ENCODE data around the gene FYB2. TPM values are rescaled to one million over a fixed set of nuclear protein-coding genes. Genes with fewer than 3 reads are reported as not detected.
A peak's percentile ranks its signal among the peaks of the same experiment; 100 is the strongest.

Gene FYB2
- total RNA-seq, 2 experiments from 2014 or later = not detected

DNA sequence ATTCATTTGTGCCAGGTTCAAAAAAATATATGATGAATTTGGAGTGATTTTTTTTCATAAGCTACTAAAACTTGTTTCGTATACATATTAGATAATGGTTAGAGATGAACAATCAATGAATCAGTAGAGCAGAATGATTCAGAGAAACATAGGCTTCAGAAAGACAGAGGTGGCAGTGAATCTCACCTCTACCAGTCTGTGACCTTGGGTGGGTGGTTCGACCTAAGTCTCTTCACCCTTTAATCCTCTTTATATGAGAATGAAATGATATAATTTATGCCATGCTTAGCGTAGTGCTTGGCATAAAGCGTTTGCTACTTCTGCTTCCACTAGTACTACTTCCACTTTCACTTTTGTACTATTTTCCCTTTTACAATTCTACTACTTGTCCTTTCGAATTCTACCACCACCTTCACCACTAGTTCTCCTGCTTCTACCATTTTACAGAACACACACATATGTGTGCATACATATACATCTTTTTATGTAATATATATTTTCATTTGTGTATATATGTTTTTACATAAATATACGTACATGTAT, 45.1 kb downstream of the FYB2 start:
- Mint-ChIP-seq H3K4me1 (peaks cover 5% of the 10 kb centered on the region), H3K4me3 (peak overlapping the region; percentile 3), H3K27ac (no peak overlapping the region), H3K9me3 (ENCODE audit: low read depth) (peaks cover 2% of the 10 kb centered on the region), H3K27me3 (peaks cover 3% of the 10 kb centered on the region), H3K36me3 (no peaks in the 10 kb centered on the region)
- ATAC-seq (peak; percentile 20), DNase-seq (no peak)
- CTCF ChIA-PET = no interaction called here

DNA sequence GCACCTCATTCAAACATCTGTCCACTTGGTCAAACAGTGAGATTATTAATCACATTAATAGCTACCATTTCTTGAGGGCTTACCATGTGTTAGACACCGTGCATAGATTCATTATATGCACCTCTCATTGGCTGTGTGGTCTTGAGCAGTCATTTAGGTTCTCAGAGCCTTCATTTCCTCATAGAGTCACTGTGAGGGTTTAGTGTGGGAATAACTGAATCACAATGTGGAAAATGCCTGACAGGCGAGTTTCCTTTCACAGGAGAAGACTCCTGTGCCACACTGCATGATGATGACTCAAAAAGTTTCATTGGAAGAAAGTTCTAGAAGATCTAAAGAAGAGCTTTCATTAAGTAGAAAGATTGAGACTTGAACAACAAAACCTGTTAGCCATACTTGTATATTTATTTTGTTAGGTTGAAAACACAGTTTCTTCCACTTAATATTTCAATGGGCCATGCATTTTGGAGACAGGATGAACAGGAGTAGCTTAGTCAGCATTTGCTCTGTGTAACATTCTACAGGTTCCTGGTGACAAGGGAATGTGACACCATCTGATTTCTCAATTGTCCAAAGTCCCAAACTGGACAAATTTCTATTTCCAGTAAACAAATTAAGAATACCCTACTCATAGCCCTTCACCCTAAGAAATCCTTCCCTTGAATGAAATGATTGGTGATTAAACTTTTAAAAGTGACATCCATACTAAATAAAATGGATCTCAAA, 45.7 kb downstream of the FYB2 start:
- H3K36me3 Mint-ChIP-seq = no peaks in the 10 kb centered on the region
- H3K27ac Mint-ChIP-seq = no peak overlapping the region
- CTCF ChIA-PET = no interaction called here
- H3K9me3 Mint-ChIP-seq (ENCODE audit: low read depth) = peaks cover 2% of the 10 kb centered on the region
- peaks cover 3% of the 10 kb centered on the region for H3K27me3 Mint-ChIP-seq
- DNase-seq (no peak), ATAC-seq (no peak)
- peaks cover 5% of the 10 kb centered on the region for H3K4me1 Mint-ChIP-seq
- H3K4me3 Mint-ChIP-seq = no peak overlapping the region

DNA sequence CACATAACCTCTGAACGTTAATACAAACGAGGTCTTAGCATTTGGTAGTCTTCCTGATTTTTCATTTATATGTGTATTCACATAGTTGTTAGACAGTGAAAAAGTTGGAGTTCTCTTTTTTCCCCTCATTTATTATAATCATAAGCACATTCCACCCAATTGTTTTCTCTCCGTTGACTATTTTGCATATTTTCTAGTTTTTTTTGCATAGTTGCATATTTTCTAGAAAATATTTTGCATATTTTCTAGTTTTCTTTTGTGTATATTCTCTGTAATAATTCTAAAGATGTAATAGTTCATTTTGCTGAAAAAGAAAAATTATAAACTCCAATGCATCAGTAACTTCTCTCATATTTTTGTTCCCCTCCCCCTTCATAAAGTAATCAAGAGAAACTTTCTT, 47.5 kb downstream of the FYB2 start:
- H3K4me3 Mint-ChIP-seq = no peak overlapping the region
- H3K4me1 Mint-ChIP-seq = peaks cover 5% of the 10 kb centered on the region
- ATAC-seq (no peak), DNase-seq (no peak)
- no peaks in the 10 kb centered on the region for H3K36me3 Mint-ChIP-seq
- H3K27me3 Mint-ChIP-seq = peaks cover 3% of the 10 kb centered on the region
- peaks cover 2% of the 10 kb centered on the region for H3K9me3 Mint-ChIP-seq (ENCODE audit: low read depth)
- H3K27ac Mint-ChIP-seq = no peak overlapping the region
- CTCF ChIA-PET = no interaction called here

GRCh38 chr1:56758794-56759193, 60.4 kb downstream of the FYB2 start:
- Mint-ChIP-seq H3K4me3 (no peak overlapping the region), H3K27ac (no peak overlapping the region), H3K27me3 (peaks cover 2% of the 10 kb centered on the region), H3K9me3 (ENCODE audit: low read depth) (peaks cover 2% of the 10 kb centered on the region), H3K36me3 (no peaks in the 10 kb centered on the region), H3K4me1 (no peaks in the 10 kb centered on the region)
- DNase-seq = no peak
- CTCF ChIA-PET = no interaction called here
- ATAC-seq = no peak

- DNase-seq (no peak), ATAC-seq (no peak)
- H3K9me3 Mint-ChIP-seq (ENCODE audit: low read depth) = peaks cover 2% of the 10 kb centered on the region
- H3K27me3 Mint-ChIP-seq = peaks cover 2% of the 10 kb centered on the region
- no peaks in the 10 kb centered on the region for H3K36me3 Mint-ChIP-seq
- CTCF ChIA-PET = no interaction called here
- no peaks in the 10 kb centered on the region for H3K4me1 Mint-ChIP-seq
- H3K27ac Mint-ChIP-seq = no peak overlapping the region
- H3K4me3 Mint-ChIP-seq = no peak overlapping the region
Measured at GRCh38 chr1:56758135-56758534, 61.1 kb downstream of the FYB2 start.

GRCh38 chr1:56755911-56756310, 63.3 kb downstream of the FYB2 start:
- Mint-ChIP-seq H3K4me1 (no peaks in the 10 kb centered on the region), H3K9me3 (ENCODE audit: low read depth) (peaks cover 2% of the 10 kb centered on the region), H3K36me3 (no peaks in the 10 kb centered on the region), H3K27ac (no peak overlapping the region), H3K4me3 (no peak overlapping the region), H3K27me3 (peaks cover 2% of the 10 kb centered on the region)
- no peak for DNase-seq
- no peak for ATAC-seq
- CTCF ChIA-PET = no interaction called here

DNA sequence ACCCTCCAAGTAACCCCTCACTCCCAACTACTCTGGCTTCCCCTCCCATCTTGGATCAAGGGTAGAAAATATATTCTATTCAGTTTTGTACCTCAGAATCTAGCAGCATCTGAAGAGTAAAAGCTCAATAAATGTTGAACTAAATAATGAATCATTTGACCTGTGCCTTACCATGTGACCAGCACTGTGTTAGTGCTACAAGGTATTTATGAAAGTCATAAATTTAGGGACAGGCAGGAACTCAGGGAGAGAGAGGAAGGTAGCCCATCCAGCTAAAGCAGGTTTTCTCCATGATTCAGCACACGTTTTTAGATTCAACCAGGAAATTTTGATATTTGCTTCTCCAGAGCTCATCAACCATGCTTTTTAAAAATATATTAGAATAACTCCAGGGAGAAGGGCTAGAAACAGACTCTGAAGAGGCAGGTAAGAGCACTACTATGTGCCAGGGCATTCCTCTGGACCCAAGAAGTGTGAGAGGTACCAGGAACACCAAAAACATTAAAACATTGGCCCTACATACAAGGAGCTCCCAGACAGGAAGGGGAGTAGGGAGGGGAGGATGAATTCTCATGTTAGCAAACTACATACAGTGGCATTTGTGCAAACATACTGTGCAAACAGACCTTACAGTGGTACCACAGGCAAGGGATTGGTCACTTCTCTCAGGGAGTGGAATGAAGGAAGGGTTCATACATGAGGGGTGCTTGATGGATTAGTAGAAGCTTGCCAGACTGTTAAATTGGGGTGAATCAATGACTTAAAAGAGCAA, 64.3 kb downstream of the FYB2 start:
- Mint-ChIP-seq H3K27me3 (peaks cover 2% of the 10 kb centered on the region), H3K4me3 (no peak overlapping the region), H3K9me3 (ENCODE audit: low read depth) (peaks cover 2% of the 10 kb centered on the region), H3K4me1 (no peaks in the 10 kb centered on the region), H3K36me3 (no peaks in the 10 kb centered on the region), H3K27ac (no peak overlapping the region)
- CTCF ChIA-PET = no interaction called here
- DNase-seq (no peak), ATAC-seq (no peak)

- ATAC-seq (no peak), DNase-seq (no peak)
- Mint-ChIP-seq H3K27me3 (no peaks in the 10 kb centered on the region), H3K4me3 (no peak overlapping the region), H3K4me1 (no peaks in the 10 kb centered on the region), H3K9me3 (ENCODE audit: low read depth) (no peaks in the 10 kb centered on the region), H3K36me3 (no peaks in the 10 kb centered on the region), H3K27ac (no peak overlapping the region)
- CTCF ChIA-PET = no interaction called here
Measured at GRCh38 chr1:56745231-56745630, 74.0 kb downstream of the FYB2 start.

- no peaks in the 10 kb centered on the region for H3K36me3 Mint-ChIP-seq
- CTCF ChIA-PET = no interaction called here
- peaks cover 2% of the 10 kb centered on the region for H3K27me3 Mint-ChIP-seq
- DNase-seq = no peak
- no peak overlapping the region for H3K27ac Mint-ChIP-seq
- H3K9me3 Mint-ChIP-seq (ENCODE audit: low read depth) = no peaks in the 10 kb centered on the region
- no peak overlapping the region for H3K4me3 Mint-ChIP-seq
- ATAC-seq = no peak
- no peaks in the 10 kb centered on the region for H3K4me1 Mint-ChIP-seq
Measured at GRCh38 chr1:56728964-56729363, 90.2 kb downstream of the FYB2 start.

DNA sequence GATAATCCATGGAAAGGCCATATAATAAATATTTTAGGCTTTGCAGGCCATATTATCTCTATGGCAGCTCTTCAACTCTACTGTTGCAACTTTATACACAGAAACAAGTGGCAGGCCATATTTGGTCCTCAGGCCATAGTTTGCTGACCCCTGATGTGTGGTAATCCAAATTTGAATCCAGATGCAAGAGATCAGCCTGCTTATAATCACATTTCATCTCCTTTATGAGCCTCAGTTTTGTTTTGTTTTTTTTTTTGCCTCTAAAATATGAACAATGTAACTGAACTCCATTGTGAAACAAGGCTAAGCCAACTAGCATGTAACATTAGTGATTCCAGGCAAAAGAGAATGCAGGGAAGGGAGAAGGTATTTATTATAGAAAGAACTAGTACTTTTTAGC, 92.5 kb downstream of the FYB2 start:
- H3K4me3 Mint-ChIP-seq = no peak overlapping the region
- H3K9me3 Mint-ChIP-seq (ENCODE audit: low read depth) = no peaks in the 10 kb centered on the region
- no peak for DNase-seq
- H3K36me3 Mint-ChIP-seq = no peaks in the 10 kb centered on the region
- CTCF ChIA-PET = no interaction called here
- ATAC-seq = no peak
- no peak overlapping the region for H3K27ac Mint-ChIP-seq
- H3K27me3 Mint-ChIP-seq = no peaks in the 10 kb centered on the region
- no peaks in the 10 kb centered on the region for H3K4me1 Mint-ChIP-seq

DNA sequence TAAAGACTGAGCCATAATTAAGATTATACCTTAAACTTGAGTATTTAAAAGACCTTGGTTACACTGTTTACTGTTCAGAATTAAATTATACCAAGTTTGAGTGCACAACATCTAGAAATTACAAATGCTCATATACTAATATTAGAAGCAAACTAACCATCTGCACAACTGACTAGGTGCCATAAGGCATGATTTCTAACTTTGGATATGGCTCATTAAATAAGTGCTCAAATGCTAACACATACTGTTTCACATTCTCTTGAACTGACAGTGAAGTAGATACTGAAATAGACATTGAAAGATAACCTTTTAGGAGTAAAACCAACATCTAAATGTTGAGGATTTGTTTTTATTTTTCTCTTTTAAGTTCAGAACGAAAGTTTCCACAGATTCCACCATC, 100.0 kb downstream of the FYB2 start:
- Mint-ChIP-seq H3K4me1 (no peaks in the 10 kb centered on the region), H3K4me3 (no peak overlapping the region), H3K27ac (no peak overlapping the region), H3K36me3 (no peaks in the 10 kb centered on the region), H3K27me3 (no peaks in the 10 kb centered on the region), H3K9me3 (ENCODE audit: low read depth) (no peaks in the 10 kb centered on the region)
- ATAC-seq = no peak
- CTCF ChIA-PET = no interaction called here
- no peak for DNase-seq

DNA sequence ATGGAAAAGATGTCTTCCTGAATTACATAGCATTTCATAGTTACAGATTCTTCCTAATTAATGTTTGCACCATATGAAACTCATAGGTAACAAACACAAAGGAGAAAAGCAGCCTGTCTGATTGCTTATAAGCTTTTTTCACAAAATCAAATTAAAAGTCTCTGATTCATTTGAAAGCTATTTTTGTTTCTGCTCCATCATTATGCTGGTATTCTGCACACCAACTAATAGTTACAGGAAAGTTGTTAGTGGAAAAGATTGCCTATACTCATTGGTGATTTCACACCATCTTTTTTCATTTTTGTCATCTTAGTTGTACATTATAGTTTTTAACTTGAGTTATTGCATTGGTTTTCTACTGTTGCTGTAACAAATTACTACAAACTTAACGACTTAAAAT, 104.0 kb downstream of the FYB2 start:
- CTCF ChIA-PET = no interaction called here
- Mint-ChIP-seq H3K27me3 (peaks cover 10% of the 10 kb centered on the region), H3K27ac (no peak overlapping the region), H3K4me1 (no peaks in the 10 kb centered on the region), H3K4me3 (no peak overlapping the region), H3K9me3 (ENCODE audit: low read depth) (no peaks in the 10 kb centered on the region), H3K36me3 (no peaks in the 10 kb centered on the region)
- ATAC-seq = no peak
- DNase-seq = no peak

- Mint-ChIP-seq H3K27me3 (peaks cover 10% of the 10 kb centered on the region), H3K4me1 (no peaks in the 10 kb centered on the region)
Measured at GRCh38 chr1:56713112-56713511, 106.1 kb downstream of the FYB2 start.

DNA sequence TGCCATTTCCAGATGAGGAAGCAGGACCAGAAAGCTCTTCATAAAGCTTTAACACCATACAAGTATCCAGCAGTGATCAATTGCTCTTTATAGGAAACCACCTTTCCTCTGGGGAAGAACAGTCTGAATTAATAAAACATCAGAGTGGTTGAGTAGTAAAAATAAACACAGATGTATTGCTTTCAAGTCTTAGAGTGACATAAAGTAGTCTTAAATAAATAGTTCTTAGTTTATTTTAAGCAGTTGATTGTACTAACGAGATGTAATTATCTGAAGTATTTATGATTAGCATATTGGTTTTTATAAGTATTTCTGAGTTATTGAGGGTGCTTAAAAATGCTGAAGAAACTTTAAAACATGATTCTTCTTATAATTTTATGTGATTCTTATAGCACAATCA, 107.1 kb downstream of the FYB2 start:
- Mint-ChIP-seq H3K9me3 (ENCODE audit: low read depth) (no peaks in the 10 kb centered on the region), H3K4me3 (no peak overlapping the region), H3K27me3 (peaks cover 12% of the 10 kb centered on the region), H3K36me3 (no peaks in the 10 kb centered on the region), H3K4me1 (no peaks in the 10 kb centered on the region), H3K27ac (no peak overlapping the region)
- DNase-seq (no peak), ATAC-seq (no peak)
- CTCF ChIA-PET = no interaction called here

More at GRCh38 chr1:56713112-56713511, 106.1 kb downstream of the FYB2 start:
- Mint-ChIP-seq H3K36me3 (no peaks in the 10 kb centered on the region), H3K27ac (no peak overlapping the region), H3K9me3 (ENCODE audit: low read depth) (no peaks in the 10 kb centered on the region), H3K4me3 (no peak overlapping the region)
- CTCF ChIA-PET = no interaction called here
- DNase-seq (no peak), ATAC-seq (no peak)
